GM12878 (cell line): ENCODE measurements around the gene BRAF. TPM values are rescaled to one million over a fixed set of nuclear protein-coding genes. Genes with fewer than 3 reads are reported as not detected.

Experiments
- ATAC-seq: fragments of 200-7000 bp; cut with Tn5 transposase; 3 replicates; pipeline ENCODE4 v1.9.1; 2020; ENCODE audit warnings: mild to moderate bottlenecking, moderate library complexity
- BruUV-seq: library from RNA; stranded (reverse); fragments of 400-500 nt; replicated peaks from 2 replicates; lab custom pipeline; 2021; lab: Mats Ljungman, UMichigan
- CTCF ChIA-PET: fragments of 300-600 bp; sonication (Branson Sonifier 250); formaldehyde crosslinking; extraction: SDS; loops from one replicate; lab custom pipeline; 2021; ENCODE audit warnings: inconsistent platforms; lab: Yijun Ruan, JAX
- POLR2A ChIA-PET: fragments of 350-600 bp; formaldehyde crosslinking; extraction: SDS; loops from one replicate; lab custom pipeline; 2021; ENCODE audit warnings: inconsistent platforms; lab: Charles Lee
- RAD21 ChIA-PET: fragments of 300-600 bp; sonication (Branson Sonifier 250); formaldehyde crosslinking; loops from one replicate; lab custom pipeline; 2023; ENCODE audit warnings: antibody characterized with exemption; ENCODE audit not compliant: unreplicated experiment; lab: Charles Lee
- SMC1A ChIA-PET: fragments of 300-600 bp; sonication (Branson Sonifier 250); formaldehyde crosslinking; loops from one replicate; lab custom pipeline; 2023; ENCODE audit not compliant: unreplicated experiment, uncharacterized antibody; lab: Charles Lee
- DNase-seq: peaks from one replicate; pipeline ENCODE4 v3.0.0-alpha.2; 2011; ENCODE audit warnings: low read depth, low spot score
- FAIRE-seq: peaks from 3 replicates; lab custom pipeline; 2011; peaks lifted over from hg19 to GRCh38; lab: Jason Lieb, UNC
- H2AFZ ChIP-seq: 2 replicates; pipeline ENCODE4 v1.6.0; 2011; ENCODE audit warnings: low read depth, low read length, control low read depth; ENCODE audit not compliant: control insufficient read depth
- H3K27ac ChIP-seq: 2 replicates; pipeline ENCODE4 v1.5.1; 2011; ENCODE audit warnings: control low read depth; ENCODE audit not compliant: control insufficient read depth, insufficient read depth
- H3K27me3 ChIP-seq, 2 experiments: replicated peaks in 1 of 2; 2 replicates each; pipeline versions ENCODE4 v1.6.0 to v1.6.1; 2011; ENCODE audit warnings: low read length in 1 of 2; ENCODE audit not compliant: control insufficient read depth in 2 of 2, insufficient read depth in 2 of 2
- H3K36me3 ChIP-seq, 2 experiments: 2 replicates each; pipeline ENCODE4 v1.5.1; 2011; ENCODE audit warnings: low read length in 1 of 2; ENCODE audit not compliant: control insufficient read depth in 2 of 2, insufficient read depth in 2 of 2
- H3K4me1 ChIP-seq: 2 replicates; pipeline ENCODE4 v1.6.1; 2011; ENCODE audit warnings: mild to moderate bottlenecking, low read length, moderate library complexity, mixed read lengths; ENCODE audit not compliant: control insufficient read depth, insufficient read depth
- H3K4me2 ChIP-seq: 2 replicates; pipeline ENCODE4 v1.6.0; 2011; ENCODE audit warnings: control low read depth; ENCODE audit not compliant: control insufficient read depth, insufficient read depth
- H3K4me3 ChIP-seq: fragments of 200-600 bp; sonication (generic); 2 replicates; pipeline ENCODE4 v1.5.1; 2016
- H3K79me2 ChIP-seq: 2 replicates; pipeline ENCODE4 v1.6.0; 2011; ENCODE audit warnings: low read length; ENCODE audit not compliant: control insufficient read depth, insufficient read depth
- H3K9ac ChIP-seq: 2 replicates; pipeline ENCODE4 v1.8.0; 2011; ENCODE audit warnings: low read length, control low read depth, mixed read lengths; ENCODE audit not compliant: control insufficient read depth, insufficient read depth
- H3K9me3 ChIP-seq: replicated peaks from 3 replicates; pipeline ENCODE4 v1.5.1; 2011; ENCODE audit warnings: mild to moderate bottlenecking, low read length; ENCODE audit not compliant: control insufficient read depth, insufficient read depth
- H4K20me1 ChIP-seq: 2 replicates; pipeline ENCODE4 v1.6.0; 2011; ENCODE audit not compliant: control insufficient read depth, insufficient read depth
- BCLAF1 ChIP-seq: fragments of 450-650 bp; IDR thresholded peaks from 2 replicates; pipeline ENCODE4 v1.6.1; 2017; ENCODE audit warnings: antibody characterized with exemption, mild to moderate bottlenecking, moderate library complexity
- BRCA1 ChIP-seq: IDR thresholded peaks from 2 replicates; pipeline ENCODE4 v1.6.1; 2011; ENCODE audit warnings: low read depth, low read length, improper control_type of control experiment
- EGR1 ChIP-seq, 2 experiments: IDR thresholded peaks; 1 replicate in 1 of 2; 2 replicates in 1 of 2; pipeline ENCODE4 v1.6.1; 2011 to 2012; ENCODE audit warnings: low read depth in 2 of 2, low read length in 2 of 2, borderline replicate concordance in 1 of 2, mild to moderate bottlenecking in 1 of 2, moderate library complexity in 1 of 2
- IRF4 ChIP-seq: IDR thresholded peaks from 2 replicates; pipeline ENCODE4 v1.6.1; 2011; ENCODE audit warnings: low read depth, low read length
- JUND ChIP-seq: IDR thresholded peaks from 2 replicates; pipeline ENCODE4 v1.6.1; 2012; ENCODE audit warnings: low read depth, mild to moderate bottlenecking, low read length, improper control_type of control experiment, moderate library complexity
- KAT2A ChIP-seq: conservative IDR thresholded peaks from 2 replicates; pipeline ENCODE4 v1.6.1; 2011; ENCODE audit warnings: low read depth, low read length; ENCODE audit not compliant: control insufficient read depth
- PML ChIP-seq: IDR thresholded peaks from 2 replicates; pipeline ENCODE4 v1.6.1; 2012; ENCODE audit warnings: low read length, inconsistent platforms
- SP1 ChIP-seq: IDR thresholded peaks from one replicate; pipeline ENCODE4 v1.6.1; 2011; ENCODE audit warnings: low read depth, low read length
- TBL1XR1 ChIP-seq: IDR thresholded peaks from 2 replicates; pipeline ENCODE4 v1.6.1; 2012; ENCODE audit warnings: low read depth, low read length, improper control_type of control experiment
- ZBTB11 ChIP-seq: fragments of 450-650 bp; formaldehyde crosslinking; IDR thresholded peaks from 2 replicates; pipeline ENCODE4 v1.5.0; 2022; ENCODE audit warnings: mild to moderate bottlenecking, missing genetic modification characterization
- WGBS: methylation state at CpG from one replicate; pipeline ENCODE4 v1.1.6; 2016; ENCODE audit warnings: low lambda C conversion rate; ENCODE audit not compliant: insufficient replicate concordance, insufficient coverage; ENCODE audit errors: missing lambda C conversion rate; 5-methylcytosine and 5-hydroxymethylcytosine counted together
- in situ Hi-C: fragments of 300-500 bp; cut with MboI; formaldehyde crosslinking; loops from 9 replicates; pipeline ENCODE4 v1.14.3; 2018; ENCODE audit warnings: mixed read lengths
- intact Hi-C: fragments of 100-400 bp; cut with micrococcal nuclease; formaldehyde crosslinking; loops from one replicate; pipeline ENCODE4 v1.14.2; 2022; ENCODE audit not compliant: unreplicated experiment
- polyA plus RNA-seq, 11 experiments: library from polyadenylated mRNA; depleted of rRNA in 4 of 11; unstranded in 6 of 11; stranded (reverse) in 5 of 11; fragments of >200 nt; fragmentation: Nextera tagmentation in 4 of 11; fragmentation: Illumina TruSeq in 1 of 11; extraction: Ambion mirVana in 4 of 11; extraction: Trizol in 1 of 11; gene quantifications; 1 replicate in 1 of 11; 2 replicates in 10 of 11; pipeline versions ENCODE4 v1.2.1 to v1.2.3, GENCODE V29; 2011 to 2016; ENCODE audit warnings: inconsistent platforms in 2 of 11, missing spikeins in 2 of 11, low read depth in 1 of 11
- total RNA-seq, 4 experiments: library from RNA; depleted of rRNA in 3 of 4; stranded (reverse); fragments of >200 nt in 3 of 4; fragmentation: Illumina TruSeq in 1 of 4; extraction: Trizol in 1 of 4; gene quantifications; 2 replicates each; pipeline versions ENCODE4 v1.2.1 to v1.2.3, GENCODE V29; 2013 to 2021

Gene BRAF
- total and polyA plus RNA-seq, 10 of the 15 experiments (the other 5 are each of a cell fraction or from before 2014, with no cell fraction given): 2.6 to 31.0 (median 10.6) TPM

- TF ChIP-seq ZBTB11: no peak
- no peak for TF ChIP-seq TBL1XR1
These were observed 67.7 kb downstream of the BRAF start (continued) for GRCh38 chr7:140857048-140857447.

GRCh38 chr7:140841166-140841715, 83.5 kb downstream of the BRAF start:
- POLR2A ChIA-PET: no interaction called here
- Histone ChIP-seq H4K20me1 (no peaks in the 10 kb centered on the region), H3K4me2 (no peak overlapping the region), H3K27me3 (no peaks in the 10 kb centered on the region), H3K27ac (no peak overlapping the region), H3K9ac (no peak overlapping the region), H3K4me3 (no peak overlapping the region), H3K9me3 (peaks cover 4% of the 10 kb centered on the region; the same call in 1 of the 3 replicates), H3K79me2 (no peaks in the 10 kb centered on the region), H3K36me3 (no peaks in the 10 kb centered on the region), H2AFZ (no peak overlapping the region), H3K4me1 (no peaks in the 10 kb centered on the region)
- in situ Hi-C loops: no loop called here
- RAD21 ChIA-PET: no interaction called here
- no peak for TF ChIP-seq BCLAF1
- no peak for TF ChIP-seq IRF4
- TF ChIP-seq BRCA1: no peak
- no peak for TF ChIP-seq SP1
- no peak for TF ChIP-seq KAT2A
- no peak for TF ChIP-seq EGR1 (IDR thresholded peaks at IDR 0.05; ENCODE audit: borderline replicate concordance in 1 of 2, low read depth in 2 of 2, low read length in 2 of 2)
- TF ChIP-seq PML: no peak
- TF ChIP-seq JUND: no peak
- intact Hi-C loops: no loop called here
- FAIRE-seq (no peak), DNase-seq (no peak), ATAC-seq (no peak)
- CTCF ChIA-PET: no interaction called here
- SMC1A ChIA-PET: no interaction called here
- 0% methylated on average over 1 of the region's 1 CpG for WGBS
- no TSS peak for BruUV-seq
